ENCODE measurements around the gene KIF25.
"Not testable (repeated sequence)": the region's sequence is repeated elsewhere in the genome, so short reads cannot be mapped to it uniquely, and the experiment has no call there.

The KIF25 gene

GRCh38 chr6:167975458-167975857, 22.0 kb upstream of the KIF25 start:
- no peak for DNase-seq (ENCODE audit: low read depth, low spot score)

GRCh38 chr6:167976116-167976657, 21.3 kb upstream of the KIF25 start:
- DNase-seq (ENCODE audit: low read depth, low spot score) = not testable (repeated sequence)

DNA sequence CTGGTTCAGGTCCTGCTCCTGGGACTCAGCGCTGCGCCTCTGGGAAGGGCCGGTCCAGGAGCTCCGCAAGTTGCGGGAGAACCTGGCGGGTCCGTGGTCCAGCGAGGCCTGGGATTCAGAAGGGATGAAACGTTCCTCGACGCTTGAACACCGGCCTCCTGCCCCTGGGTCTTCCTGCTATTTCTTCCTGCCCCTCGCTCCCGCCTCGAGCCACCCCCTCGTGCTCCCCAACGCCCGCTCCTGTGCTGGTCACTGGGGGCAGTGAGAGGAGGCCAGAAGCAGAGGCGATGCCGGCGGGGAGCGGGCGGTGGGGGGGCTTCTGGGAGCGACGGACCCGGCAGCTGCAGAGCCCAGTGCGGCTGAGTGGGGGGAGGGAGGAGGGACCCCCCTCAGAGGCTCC, 20.8 kb upstream of the KIF25 start:
- no peak for DNase-seq (ENCODE audit: low read depth, low spot score)

GRCh38 chr6:167977717-167978467, 19.6 kb upstream of the KIF25 start:
- DNase-seq (ENCODE audit: low read depth, low spot score) = peak; percentile 49

DNA sequence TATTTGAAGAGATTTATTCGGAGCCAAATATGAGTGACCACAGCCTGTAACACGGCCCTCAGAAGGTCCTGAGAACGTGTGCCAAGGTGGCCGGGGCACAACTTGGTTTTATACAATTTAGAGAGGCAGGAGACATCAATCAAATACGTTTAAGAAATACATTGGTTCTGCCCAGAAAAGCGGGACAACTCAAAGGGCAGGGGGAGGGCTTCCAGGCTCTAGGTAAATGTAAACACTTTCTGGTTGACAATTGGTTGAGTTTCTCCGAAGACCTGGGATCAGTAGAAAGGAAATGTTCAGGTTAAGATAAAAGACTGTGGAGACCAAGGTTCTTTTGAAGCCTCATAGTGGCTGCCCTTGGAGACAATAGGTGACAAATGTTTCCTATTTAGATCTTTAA, 18.9 kb upstream of the KIF25 start:
- peak; percentile 66 for DNase-seq (ENCODE audit: low read depth, low spot score)

DNA sequence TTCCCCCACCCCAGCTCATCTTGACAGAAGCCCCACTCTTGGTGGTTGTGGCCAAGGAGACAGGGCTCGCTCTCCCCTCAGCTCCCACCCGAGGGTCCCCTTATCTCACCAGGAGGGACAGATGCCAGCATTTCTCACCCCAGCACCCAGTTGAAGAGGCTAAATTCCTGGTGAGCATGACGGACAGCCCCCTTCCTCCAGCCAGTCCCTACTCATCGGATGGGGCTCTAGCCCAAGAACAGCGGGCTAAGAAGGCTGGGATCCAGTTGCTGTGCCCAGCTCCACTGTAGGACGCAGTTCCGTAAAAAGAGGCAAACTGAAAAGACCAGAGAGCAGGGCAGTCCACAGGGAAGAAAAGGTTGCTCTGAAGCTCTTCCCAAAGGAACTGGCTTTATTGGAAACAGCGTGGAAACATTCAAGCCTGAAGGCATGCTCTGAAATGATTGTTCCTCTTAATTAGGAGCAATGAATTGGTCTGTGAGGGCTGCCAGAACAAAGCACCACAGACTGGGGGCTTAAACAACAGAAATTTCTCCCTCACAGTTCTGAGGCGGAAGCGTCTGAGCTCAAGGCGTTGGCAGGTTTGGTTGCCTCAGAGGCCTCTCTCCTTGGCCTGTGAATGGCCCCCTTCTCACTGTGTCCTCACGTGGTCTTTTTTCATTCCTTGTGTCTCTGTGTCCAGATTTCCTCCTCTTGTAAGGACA, 17.9 kb upstream of the KIF25 start:
- DNase-seq (ENCODE audit: low read depth, low spot score) = peak; percentile 90

DNA sequence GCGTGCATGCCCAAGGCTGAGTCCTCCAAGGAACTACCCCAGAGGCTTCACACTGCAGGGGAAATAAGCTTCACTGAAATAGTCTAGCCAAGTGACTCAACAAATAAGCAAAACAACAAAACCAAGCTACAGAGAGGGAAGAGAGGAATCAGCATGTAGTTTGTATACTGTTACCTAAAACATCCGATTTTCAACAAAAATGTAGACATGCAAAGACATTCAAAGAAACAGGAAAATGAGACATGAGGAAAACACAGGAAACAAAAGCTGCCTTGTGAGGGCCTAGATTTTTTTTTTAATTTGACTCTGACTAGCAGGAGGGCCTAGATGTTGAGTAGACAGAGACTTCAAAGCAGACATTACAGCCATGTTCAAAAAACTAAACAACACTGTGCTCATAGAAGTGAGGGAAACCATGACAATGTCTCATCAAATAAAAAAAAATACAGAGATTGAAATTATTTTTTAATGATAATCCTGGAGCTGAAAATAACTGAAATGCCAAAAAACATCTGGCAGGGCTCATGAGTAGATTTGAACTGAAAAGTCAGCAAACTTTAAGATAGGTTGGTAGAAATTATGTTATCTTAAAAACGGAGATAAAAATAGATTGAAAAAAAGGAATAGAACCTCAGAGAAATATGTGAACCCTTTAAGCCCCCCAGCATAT, 16.4 kb upstream of the KIF25 start:
- no peak for DNase-seq (ENCODE audit: low read depth, low spot score)

GRCh38 chr6:167981916-167982462, 15.5 kb upstream of the KIF25 start:
- DNase-seq (ENCODE audit: low read depth, low spot score) = no peak

DNA sequence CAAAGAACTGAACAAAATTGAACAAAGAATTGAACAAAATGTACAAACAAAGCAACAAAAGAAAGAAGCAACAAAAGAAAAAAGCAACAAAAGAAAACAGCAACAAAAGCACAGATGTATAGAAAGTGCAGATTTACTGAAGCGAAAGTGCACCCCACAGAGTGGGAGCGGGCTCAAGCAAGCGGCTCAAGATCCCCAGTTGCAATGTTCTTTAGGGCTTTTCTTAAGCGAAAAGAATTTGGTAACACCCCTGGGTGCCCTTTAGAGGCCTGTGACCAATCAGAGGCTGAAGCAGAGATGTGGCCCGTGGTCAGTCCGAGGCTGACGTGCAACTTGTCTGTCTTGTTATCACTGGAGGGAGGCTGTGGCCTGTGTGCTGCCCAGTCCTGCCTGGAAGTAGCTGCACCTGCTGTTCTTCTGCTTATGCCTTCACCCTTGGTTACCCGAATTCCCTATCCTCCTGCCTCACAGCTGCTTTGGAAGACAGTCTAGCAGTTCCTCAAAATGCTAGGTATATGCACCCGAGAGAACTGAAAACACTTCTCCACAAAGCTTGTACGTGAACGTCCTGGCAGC, 13.2 kb upstream of the KIF25 start:
- no peak for DNase-seq (ENCODE audit: low read depth, low spot score)

DNA sequence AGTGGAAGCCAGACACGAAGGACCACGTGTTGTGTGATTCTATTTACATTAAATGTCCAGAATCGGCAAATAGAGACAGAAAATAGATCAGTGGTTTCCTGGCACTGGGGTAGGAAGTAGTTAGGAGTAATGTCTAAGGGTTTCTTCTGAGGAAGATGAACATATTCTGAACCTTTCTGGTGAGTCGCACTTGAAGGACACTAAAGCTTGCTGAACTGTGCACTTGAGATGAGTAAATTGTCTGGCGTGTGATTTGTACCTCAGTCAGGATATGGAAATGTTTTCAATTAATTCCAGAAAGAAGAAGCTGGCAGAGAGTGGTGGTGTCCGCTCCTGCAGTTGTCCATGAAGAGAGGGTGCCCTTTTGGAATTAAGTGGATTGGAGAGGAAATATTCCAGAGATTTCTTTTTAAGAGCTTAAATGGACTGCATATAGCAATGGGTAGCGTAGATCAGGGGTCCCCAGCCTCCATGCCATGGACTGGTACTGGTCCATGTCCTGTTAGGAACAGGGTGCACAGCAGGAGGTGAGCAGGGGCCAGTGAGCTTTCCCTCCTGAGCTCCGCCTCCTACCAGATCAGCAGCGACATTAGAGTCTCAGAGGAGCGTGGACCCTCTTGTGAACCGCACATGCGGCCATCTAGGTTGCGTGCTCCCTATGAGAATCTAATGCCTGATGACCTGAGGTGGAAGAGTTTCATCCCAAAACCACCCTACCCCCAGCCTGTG, 12.4 kb upstream of the KIF25 start:
- DNase-seq (ENCODE audit: low read depth, low spot score) = no peak

- DNase-seq (ENCODE audit: low read depth, low spot score) = no peak
Measured at GRCh38 chr6:167985911-167986595, 11.4 kb upstream of the KIF25 start.

- no peak for DNase-seq (ENCODE audit: low read depth, low spot score)
Measured at GRCh38 chr6:167987396-167988153, 9.9 kb upstream of the KIF25 start.

DNA sequence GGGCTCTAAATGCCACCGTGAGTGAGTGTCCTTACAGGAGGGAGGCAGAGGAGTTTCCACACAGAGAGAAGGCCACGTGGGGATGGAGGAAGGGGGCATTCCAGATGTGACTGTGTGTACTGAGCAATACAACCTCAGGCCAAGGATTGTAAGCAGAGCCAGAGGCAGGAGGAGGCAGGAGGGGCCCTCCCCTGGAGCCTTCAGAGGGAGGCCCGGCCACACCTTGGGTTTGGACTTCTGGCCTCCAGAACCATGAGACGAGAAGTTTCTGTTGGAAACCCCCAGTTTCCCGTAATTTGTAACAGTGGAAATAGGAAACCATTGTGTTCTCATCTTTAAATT, 9.3 kb upstream of the KIF25 start:
- no peak for DNase-seq (ENCODE audit: low read depth, low spot score)

DNA sequence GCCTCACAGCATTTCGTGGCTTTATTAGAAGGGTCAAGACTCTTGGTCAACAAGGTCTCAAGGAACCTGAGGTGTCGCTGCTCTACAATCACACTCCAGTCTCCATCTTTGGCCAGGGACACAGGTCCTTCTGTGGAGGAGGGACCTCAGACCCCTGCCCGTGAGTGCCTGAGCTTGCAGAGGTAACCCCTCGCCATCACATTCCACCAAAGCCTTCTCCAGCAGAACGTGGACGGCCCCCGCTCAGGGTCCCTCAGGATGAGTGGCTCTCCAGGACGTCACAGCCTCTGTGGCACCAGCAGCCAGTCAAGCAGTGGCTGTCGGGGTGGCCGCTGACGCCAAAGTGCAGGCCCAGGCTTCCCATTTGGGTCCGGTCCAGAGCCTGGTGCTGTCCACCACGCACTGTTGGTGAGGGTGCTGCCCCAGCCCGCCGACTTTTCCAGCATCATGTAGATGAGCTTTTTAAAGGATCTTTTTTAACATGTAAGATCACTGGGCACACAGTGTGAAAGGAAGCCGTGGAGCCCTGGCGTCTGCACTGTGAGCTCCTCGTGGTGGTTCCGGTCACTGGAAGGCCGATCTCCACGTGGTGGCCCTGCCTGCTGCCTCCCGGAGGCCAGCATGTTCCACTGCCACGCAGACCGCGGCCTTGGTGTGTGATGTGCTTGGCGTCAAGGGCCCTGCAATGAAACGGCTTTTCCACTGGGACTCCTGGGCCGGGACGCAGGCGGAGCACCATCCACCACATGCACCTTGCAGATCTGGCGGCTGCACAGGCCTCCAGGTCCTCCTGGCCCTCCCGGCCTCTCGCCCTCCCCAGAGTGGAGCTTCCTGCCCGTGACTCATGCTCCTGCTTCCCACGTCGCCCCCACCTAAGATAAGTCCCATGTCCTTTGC, 8.3 kb upstream of the KIF25 start:
- no peak for DNase-seq (ENCODE audit: low read depth, low spot score)

- DNase-seq (ENCODE audit: low read depth, low spot score) = no peak
Measured at GRCh38 chr6:167990016-167990945, 7.2 kb upstream of the KIF25 start.

GRCh38 chr6:167993169-167993568, 4.3 kb upstream of the KIF25 start:
- no peak for DNase-seq (ENCODE audit: low read depth, low spot score)

DNA sequence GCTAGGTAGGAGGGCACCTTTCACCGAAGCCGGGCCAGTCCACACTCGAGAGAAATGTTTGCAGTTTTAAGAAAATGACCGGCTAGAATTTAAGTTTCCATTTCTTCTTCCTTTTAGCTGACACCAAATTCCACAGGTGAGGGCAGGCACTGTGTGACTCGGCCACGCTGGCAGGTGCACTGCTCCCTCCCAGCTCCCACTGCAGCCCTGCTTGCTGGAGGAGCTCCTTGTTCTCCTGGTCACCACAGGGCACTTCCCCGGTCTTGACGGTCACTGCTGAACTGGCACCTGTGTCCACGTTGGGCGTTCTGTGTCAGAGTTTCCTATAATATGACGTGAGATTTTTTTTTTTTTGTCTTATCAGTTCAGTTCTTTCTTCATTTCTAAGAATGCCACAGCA, 3.6 kb upstream of the KIF25 start:
- no peak for DNase-seq (ENCODE audit: low read depth, low spot score)

- no peak for DNase-seq (ENCODE audit: low read depth, low spot score)
Measured at GRCh38 chr6:167995302-167995701, 2.2 kb upstream of the KIF25 start.
